Measurements from ENCODE around the gene THOC2. TPM values are rescaled to one million over a fixed set of nuclear protein-coding genes. Genes with fewer than 3 reads are reported as not detected.

THOC2 gene
- polyA plus RNA-seq, 1 donor: 58.9 TPM

DNA sequence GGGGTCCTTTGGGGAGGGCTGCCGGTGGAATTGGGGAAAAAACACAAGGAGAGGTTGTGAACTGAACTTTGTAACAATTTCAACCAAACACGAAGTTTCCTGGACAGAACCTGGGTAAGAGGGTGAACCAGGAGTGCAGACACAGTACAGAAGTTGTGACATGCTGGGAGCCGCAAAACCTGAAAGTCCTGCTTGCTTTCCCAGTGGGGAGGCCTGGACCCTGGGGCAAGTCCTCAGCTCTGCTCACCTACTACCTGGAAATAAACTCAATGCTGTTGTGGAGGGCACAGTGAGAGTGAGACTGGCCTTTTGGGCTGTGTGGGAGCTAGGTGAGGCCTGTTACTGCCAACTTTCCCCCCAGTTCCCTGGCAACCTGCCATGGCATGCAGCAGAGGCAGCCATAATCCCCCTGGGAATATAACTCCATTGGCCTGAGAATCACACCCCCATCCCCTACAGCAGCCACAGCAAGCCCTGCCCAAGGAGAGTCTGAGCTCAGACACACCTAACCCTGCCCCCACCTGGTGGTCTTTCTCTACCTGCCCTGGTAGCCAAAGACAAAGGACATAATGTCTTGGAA, 162.8 kb downstream of the THOC2 start:
- no peak for DNase-seq (ENCODE audit: low read depth)

DNA sequence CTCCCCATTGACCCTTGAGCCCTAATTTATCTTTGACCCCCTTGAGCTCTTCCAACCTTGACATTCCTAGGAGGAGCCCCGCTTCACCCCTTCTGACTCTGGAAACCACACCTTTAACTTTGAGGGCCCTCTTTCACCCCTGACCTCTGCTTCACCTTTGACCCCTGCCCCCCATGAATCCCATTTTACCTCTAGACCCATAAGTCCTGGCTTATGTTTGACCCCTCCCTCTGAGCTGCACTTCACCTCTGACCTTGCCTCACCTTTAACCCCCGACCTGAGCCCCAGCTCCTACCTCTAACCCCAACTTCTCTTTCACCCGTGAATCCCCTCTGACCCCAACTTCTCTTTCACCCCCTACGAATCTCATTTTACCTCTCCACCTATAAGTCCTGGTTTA, 169.7 kb downstream of the THOC2 start:
- DNase-seq (ENCODE audit: low read depth): no peak

DNA sequence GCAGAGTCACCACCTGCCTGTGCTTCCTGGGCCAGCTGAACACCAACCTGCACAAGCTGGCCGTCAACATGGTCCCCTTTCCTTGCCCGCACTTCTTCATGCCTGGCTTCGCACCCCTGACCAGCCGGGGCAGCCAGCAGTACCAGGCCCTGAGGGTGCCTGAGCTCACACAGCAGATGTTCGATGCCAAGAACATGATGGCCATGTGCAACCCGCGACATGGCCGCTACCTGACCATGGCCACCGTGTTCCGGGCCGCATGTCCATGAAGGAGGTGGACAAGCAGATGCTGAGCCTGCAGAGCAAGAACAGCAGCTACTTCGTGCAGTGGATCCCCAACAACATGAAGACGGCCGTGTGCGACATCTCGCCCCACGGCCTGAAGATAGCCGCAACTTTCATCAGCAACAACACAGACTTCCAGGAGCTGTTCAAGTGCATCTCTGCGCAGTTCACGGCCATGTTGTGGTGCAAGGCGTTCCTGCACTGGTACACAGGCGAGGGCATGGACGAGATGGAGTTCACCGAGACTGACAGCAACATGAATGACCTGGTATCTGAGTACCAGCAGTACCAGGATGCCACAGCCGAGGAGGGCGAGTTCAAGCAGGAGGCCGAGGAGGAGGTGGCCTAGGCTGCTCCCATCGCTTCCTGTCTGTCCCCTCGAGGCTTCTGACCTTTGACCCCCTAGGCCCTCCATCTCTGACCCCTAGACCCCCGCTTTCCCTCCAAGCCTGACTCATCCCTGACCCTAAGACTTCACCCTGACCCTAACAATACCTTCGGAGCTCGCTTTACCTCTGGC, 170.3 kb downstream of the THOC2 start:
- no peak for DNase-seq (ENCODE audit: low read depth)

DNA sequence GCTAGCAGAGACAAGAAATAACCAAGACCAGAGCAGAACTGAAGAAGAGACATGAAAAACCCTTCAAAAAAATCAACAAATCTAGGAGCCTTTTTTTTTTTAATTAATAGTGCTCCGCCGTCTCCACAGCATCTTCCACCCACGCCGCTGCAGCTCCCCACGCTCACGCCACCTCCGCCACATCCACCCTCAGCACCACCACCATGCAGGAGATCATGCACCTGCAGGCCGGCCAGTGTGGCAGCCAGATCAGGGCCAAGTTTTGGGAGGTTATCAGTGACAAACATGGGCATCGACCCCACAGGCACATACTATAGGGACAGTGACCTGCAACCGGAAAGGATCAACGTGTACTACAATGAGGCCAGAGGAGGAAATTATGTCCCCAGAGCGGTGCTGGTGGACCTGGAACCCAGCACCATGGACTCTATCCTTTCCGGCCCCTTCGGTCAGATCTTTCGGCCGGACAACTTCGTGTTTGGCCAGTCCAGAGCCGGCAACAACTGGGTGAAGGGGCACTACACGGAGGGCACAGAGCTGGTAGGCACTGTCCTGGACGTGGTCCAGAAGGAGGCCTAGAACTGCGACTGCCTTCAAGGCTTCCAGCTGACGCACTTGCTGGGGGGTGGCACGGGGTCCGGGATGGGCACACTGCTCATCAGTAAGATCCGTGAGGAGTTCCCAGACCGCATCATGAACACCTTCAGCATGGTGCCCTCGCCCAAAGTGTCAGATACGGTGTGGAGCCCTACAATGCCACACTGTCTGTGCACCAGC, 171.2 kb downstream of the THOC2 start:
- no peak for DNase-seq (ENCODE audit: low read depth)

DNA sequence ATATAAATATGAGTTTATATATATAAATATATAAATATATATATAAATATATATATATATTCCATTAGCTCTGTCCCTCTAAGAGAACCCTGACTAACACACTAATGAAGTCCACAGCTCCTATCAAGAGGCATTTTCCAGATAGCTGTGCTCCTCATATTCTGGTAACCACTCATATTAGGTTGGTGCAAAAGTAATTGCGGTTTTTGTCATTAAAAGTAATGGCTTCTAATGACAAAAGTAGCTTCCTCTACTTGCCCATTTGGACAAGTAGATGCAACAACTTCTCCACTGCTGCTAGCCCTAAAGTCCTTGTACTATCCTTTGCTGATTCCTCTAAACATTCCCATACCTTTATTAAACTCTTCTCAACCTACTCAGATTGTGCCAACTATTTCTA, 182.0 kb downstream of the THOC2 start:
- no peak for DNase-seq (ENCODE audit: low read depth)

Other genes starting within 250 kb of the THOC2 start
- 31.4 TPM for gene XIAP, start 127.0 kb upstream of the THOC2 start, polyA plus RNA-seq (ENCODE audit: insufficient read length)
- 71.2 TPM for gene STAG2, start 228.7 kb upstream of the THOC2 start, polyA plus RNA-seq (ENCODE audit: insufficient read length)